Activated CD4-positive, CD25-positive, alpha-beta regulatory T cell treated with anti-CD3 and anti-CD28 coated beads, Interleukin-2, amount 50 U/mL, for 16 hours (primary cell): ENCODE measurements around the gene ZC3HAV1.
"Not testable (repeated sequence)": the region's sequence is repeated elsewhere in the genome, so short reads cannot be mapped to it uniquely, and the experiment has no call there.

ENCODE experiments used
- DNase-seq: peaks from one replicate; pipeline ENCODE4 v3.0.0-alpha.2; 2020; ENCODE audit warnings: low read depth, low spot score

Gene ZC3HAV1

DNA sequence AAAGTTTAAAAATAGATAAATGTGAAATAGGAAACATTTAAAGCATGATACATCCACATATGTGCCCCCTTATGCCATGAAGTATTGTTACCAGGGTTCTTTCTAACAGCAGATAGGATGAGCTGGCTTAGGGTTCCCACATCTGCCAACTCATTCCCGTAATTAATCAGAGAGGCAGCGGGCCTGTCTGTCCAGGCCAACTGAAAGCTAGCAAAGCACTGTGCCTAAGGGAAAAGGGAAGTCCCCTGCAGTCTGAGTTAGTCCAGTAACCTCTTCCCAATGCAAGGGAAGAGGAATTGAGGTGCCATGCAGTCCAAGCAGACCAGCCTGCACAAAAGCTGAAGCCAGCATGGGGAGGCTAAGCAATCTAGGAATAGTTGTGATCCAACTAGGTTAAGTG lies 55.4 kb downstream of the ZC3HAV1 start:
- DNase-seq = no peak

DNA sequence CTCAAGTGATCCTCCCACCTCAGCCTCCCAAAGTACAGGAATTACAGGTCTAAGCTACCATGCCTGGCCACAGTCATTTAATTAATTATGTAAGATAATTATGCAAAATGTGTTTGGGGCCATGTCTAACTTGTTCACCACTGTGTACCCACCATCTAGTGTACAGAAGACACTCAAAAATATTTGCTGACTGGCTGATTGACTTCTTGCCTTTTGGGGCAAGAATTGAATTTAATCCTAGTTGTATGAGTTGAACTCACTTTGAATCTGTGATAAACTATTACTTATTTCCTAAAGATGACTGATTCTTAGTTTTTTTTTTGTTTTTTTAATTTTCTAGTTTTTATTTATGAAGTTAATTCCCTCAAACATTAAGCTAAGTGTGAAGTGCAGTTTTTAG lies 57.9 kb downstream of the ZC3HAV1 start:
- no peak for DNase-seq

DNA sequence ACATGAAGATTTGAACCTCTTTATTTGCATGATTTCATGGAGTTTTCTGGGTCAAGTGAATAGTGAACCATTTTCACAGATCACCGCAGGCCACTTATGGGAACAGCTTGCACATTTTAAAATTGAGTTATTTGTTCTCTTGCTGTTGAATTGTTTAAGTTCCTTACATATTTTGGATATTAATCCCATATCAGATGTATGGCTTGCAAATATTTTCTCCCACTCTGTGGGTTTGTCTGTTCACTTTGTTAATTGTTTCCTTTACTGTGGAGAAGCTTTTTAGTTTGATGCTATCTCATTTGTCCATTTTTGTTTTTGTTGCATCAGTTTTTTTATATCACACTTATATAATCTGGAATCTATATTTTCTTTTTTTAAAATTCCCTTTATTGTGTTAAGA lies 59.6 kb downstream of the ZC3HAV1 start:
- DNase-seq = no peak

DNA sequence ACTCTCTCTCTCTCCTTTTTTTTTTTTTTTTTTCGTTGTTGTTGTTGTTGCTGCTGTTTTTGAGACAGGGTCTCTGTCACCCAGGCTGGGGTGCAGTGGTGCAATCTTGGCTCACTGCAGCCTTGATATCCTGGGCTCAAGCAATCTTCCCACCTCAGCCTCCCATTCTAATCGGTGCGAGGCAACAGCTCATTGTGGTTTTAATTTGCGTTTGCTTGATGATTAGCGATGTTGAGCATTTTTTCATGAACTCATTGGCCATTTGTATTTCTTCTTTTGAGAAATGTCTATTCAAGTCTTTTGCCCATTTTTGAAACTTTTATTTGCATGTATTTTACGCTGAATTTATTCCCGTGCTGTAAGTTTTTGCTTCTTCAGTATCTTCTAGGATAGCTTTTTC lies 60.4 kb downstream of the ZC3HAV1 start:
- no peak for DNase-seq

DNA sequence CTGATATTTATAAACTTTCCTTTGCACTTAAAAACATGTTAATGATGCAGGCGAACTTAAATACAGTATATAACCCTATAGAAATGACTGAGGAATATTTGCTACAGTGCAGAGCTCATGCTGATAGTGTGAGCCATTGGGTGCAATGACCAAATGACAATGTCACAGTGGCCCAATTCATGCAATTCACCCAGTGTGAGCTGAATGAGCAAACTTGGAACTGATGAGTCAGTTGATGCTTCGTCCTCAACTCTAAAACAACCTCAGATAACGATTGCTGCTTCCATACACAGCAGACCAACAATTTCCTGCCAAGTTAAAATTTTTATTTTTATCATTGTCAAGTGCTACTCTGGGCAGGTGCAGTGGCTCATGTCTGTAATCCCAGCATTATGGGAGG lies 61.5 kb downstream of the ZC3HAV1 start:
- no peak for DNase-seq

DNA sequence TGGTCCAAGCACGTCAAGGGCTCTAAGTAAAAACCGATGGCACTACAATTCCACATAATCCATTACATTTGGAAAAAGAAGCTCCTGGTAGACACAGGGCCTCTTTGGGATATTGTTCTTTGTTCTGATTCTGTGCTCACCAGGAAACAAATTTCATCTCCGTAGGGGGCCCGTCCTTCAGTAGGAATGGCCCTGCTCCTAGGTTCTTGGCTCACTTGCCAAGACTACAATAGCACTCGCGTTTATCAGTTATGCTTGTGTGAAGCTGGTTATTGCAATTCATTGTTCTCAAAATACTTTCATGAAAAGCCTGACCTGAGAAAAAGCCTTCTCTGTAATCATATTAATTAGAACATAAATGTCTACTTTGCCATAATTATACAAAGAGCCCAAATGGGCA lies 63.4 kb downstream of the ZC3HAV1 start:
- DNase-seq = no peak

DNA sequence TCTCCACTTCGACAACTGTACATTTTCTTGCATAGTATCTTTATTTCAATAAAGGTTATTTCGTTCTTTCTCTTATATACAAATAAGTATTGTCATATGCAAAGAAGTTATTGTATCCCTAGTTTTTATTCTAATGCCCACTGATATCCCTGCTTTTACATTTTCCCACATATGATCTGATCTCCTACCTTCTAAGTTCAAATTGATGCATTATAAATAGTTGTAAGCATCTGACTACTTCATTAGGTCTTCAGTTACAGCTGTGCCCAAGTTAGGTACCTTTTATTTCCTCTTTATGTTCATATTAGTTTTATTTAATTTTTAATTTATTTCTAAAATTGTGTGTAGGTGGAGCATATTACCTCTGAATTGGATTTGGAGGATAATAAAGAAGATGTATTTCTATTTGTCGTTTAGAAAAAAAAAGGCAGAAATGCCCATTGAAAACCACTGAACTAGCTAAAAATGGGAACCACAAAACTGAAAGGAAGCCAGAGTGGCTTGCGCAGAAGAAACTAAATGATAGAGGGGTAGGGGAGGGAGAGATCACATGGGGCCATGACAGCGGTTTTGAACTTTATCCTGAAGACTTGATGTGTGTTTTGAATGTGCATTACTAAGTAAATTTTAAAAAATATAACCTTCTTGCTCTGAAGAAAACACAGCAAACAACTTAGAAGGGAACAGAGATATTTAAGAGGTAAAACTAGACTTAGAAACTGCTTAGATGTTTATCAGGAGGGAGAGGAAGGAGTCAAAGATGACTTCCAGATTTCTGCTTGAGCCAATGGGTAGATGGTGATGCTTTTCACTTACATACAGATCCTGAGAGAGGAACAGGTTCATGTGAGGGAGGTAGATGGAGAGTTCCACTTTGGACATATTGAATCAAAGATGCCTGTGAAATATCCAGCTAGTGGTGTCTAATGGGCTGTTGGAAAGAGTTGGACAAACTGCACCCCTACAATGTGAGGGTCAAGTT lies 64.4 kb downstream of the ZC3HAV1 start:
- no peak for DNase-seq

DNA sequence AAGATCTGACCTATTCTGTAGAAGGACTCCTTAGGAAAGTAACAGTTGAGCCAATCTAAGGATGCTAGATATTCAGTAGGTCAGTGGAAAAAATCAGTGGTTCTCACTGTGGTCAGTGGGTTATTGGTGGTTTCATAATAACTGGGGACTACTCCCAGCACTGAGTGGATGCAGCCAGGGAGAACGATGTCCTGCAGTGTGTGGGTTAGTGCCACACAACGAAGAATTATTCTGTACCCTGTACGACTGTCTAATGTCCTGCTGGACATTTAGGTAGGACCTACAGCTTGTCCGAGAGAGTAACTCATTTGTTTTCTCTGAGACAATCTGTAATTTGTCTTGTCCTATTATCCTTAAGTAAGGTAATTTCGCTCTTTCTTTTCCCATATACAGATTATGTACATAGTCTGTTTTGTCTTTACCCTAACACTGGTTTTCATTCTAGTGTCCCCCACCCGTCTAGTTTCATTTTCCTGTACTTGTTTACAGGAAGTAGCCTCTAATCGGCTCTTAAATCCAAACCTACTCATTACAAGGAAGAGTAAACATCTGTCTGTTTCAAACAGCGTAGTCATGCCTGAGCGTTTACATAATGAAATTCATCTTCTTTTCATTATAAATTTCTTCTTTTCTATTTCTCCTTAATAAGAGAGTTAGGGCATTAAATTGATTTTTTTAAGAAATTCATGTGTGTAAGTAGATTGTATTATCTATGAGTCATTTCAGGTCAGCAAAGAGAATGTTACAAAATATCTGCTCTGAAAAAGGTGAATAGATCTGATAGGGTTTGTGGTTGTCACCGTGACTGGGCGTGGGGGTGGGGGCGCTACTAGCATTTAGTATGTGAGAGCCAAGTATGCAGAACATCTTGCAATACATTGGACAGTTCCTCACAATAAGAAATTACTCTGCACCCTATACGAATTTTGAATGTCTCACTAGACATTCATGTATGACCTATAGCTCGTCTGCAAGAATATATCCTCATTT lies 65.4 kb downstream of the ZC3HAV1 start:
- peak; percentile 53 for DNase-seq

DNA sequence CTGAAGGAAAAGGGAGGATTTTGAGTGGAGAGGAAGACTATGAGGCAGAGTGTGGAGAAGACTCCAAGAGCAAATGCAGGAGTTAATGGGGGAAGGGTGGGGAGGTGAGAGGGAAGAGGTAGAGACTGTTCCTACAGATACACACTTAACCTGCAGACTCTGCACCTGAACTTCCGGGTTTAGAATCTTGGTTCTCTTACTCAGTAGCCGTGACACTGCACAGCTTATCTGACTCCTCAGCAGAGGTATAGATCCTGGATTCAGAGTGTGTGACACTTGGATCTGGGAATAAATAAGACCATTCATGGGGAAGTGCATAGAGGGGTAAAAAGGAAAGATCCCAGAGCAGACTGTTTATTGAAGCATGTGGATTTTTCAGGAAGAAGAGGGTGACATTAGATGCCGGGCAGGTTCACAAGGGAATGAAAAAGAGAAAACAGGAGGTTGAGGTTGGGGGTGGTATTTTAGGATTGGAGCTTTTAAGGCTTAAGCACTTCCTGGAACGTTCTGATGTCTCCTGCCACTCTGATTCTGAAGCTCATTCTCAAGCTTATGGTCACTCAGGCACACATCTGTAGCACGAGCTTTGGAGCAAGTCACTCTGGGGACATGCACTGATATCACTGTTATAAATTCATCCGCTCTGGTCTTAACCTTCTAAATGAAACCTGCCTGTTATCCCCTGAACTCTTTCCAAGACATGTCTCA lies 68.0 kb downstream of the ZC3HAV1 start:
- DNase-seq = no peak

DNA sequence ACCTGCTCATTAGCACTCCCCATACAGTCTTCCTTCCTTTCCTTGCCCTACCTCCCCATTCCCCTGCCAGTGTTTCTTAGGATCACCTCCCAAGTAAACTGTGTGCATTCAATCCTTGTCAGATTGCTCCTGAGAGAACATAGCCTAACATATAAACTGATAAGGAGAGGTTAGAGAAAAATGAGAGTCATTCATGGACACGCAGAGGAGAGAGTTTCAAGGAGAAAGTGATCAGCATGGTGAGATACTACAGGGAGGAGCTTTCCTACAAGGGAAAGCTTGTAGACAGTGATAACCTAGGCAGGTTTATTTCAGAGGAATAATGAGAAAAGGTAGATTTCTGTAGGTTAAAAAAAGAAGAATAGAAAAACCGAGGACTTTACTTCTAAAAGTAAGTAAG lies 70.8 kb downstream of the ZC3HAV1 start:
- DNase-seq = no peak

DNA sequence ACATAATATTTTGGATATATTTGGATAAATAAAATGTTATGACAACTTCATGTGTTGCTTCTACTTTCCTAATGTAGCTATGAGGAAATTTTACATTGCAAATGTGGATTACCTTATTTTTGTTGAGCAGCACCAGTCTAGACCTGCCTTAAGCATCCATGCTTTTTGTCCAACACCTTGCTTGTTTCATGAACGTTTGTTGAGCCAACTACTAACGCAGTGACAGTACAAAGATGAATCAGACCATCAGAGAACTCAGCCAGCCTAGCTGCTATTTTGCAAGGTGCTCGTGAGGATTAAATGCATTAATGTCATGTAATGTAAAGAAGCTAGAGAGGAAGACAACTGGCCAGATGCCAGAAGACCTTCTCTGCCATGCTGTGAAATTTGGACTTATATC lies 72.6 kb downstream of the ZC3HAV1 start:
- no peak for DNase-seq

DNA sequence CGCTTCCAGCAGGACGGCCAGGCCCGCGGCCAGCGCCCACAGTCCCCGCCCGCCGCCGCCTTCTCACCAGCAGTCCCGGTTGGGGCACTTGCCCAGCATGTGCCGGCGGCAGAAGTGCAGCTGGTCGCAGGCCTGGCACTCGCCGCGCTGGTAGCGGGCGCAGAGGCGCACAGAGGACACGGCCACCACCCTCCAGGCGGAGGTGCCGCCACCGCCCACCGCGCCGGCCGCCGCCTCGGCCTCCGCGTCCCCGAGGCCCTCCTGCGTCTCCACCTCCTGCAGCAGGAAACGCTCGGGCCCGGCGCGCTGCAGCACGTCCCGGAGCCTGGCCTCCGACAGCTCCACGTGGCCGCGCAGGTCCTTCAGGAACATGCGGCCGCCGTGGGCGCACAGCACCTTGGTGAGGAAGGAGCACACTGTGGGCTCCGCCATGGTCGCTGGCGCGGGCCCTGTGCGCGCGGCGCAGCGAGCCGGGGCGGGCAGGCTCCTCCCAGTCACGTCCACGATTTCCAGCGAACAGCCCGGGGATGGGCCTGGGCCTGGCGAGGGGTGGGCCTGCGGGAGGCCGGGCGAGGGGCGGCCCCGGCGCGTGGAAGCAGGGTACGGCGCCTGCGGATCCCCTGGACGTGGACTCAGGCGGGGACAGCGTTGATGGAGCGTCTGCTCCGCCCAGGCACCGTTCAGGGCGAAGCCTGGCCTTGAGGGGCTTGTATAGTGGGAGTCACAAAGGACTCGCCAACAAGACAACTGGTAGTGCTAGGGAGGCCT lies 73.8 kb downstream of the ZC3HAV1 start, which contains the start of gene ZC3HAV1L:
Gene ZC3HAV1L, minus strand, starts transcription at position 457 of the 768 bp plus-strand sequence. Its CDS starts 25 bp downstream, at position 432.
- DNase-seq = no peak

DNA sequence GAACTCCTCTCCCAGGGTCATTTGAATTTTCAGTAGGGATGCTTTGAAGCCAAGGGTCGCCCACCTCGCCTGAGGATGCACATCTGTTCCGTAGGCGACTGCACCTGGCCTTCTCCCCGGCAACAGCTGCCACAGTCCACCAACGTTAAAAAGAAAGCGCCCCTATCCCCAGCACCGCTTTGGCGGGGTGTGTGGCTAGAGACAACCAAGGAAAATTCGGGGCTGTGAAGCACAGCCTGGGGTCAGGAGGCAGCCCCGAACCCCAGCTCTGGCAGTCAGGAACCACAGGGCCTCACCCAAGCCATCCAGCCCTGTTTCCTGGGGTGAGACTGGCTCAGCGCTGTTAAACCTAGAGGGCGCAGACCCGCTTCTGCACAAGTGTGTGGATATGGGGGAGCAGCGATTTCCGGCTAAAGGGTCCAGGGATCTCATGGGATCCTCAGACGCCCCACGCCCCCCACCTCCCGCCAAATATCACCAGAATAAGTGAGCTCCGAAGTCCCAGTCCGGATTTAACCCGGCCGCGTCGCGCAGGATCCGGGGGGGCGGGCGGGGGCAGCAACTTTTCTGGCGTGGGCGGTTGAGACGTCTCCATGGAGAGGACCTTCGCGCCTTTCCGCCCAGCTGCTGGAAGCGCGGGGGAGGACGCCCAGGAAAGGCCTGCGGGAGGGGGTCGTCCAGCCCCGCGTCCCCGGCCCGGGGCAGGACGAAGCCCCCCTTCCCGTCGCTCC lies 74.5 kb downstream of the ZC3HAV1 start:
- DNase-seq = no peak

DNA sequence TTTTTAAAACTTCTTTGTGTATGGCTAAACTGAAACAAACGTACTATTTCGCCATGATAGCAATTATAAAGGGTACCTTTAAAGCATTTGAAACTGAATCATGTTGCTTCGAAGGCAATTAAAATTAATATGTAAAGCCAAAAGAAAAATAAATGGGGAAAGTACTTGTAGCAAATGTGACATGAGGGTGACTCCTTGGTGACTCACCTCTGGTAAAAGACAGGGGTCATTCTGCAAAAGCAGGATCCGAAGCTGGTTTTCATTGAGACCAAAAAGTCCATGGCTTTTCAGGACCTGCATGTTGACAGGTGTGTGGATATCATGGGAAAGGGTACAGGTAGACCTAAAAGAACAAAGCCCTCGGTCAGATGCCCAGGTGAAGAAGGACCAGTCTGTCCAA lies 75.2 kb downstream of the ZC3HAV1 start:
- no peak for DNase-seq

DNA sequence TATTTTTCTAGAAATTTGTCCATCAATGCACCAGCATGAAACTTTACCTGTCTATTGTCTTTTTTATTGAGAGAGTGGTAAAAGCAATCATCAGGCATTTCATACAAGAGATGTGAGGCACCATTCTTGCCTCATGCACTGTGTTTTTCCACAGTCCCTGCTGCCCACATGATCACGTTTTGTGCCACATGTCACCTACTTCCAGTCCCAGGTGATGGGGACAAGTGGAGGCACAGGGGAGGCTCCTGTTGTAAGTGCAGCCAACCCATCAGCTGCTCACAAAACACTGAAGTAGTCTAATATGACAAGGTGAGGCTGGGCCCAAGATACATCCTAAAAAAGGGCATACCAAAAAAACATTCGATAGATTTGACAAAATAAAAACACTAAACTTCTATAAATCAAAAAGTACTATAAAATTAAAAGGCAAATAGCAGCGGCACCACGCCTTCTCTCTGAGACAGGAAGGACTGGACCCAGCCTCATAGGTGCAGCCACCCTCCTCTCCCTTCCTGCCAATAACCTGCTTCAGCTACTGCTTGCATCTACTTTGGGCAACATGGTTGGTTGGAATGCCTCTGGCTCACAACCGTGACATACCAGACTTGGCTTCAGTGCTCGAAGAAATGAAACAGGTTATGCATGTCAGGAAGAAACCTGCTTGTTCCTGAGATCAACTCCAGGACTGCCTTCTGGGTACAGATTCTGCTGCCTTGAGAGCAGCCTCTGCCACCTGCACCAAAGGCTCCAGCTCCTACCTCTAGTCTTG lies 76.0 kb downstream of the ZC3HAV1 start:
- no peak for DNase-seq

DNA sequence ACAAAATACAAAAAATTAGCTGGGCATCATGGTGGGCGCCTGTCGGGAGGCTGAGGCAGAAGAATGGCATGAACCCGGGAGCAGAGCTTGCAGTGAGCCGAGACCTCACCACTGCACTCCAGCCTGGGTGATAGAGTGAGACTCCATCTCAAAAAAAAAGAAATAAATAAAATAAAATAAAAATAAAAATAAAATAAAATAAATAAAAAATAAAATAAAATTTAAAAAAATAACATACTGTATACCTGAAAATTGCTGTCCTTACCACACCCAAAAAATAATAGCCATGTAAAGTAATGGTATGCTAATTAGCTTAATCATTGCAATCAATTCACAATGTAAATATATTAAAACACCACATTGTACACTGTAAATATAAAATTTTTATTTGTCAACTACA lies 77.0 kb downstream of the ZC3HAV1 start:
- DNase-seq = no peak

DNA sequence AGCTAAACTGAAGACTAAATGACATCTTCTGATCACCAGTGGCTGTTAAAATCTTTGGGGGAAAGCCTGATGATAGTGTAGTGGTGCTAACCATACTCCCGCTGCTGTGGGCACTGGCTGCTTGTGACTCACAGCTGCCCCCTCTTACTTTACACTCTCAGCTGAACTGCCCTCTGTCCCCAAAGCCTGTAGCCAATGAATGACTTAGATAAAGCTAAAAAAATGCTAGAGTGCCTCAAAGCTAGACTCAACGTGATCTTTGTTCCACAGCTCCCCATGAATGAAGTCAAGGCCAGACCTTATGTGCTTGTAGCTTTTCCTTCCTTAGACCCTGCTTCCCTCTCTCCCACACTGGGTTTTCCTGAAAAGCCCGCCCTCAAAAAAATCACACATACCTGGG lies 80.2 kb downstream of the ZC3HAV1 start:
- DNase-seq = no peak

DNA sequence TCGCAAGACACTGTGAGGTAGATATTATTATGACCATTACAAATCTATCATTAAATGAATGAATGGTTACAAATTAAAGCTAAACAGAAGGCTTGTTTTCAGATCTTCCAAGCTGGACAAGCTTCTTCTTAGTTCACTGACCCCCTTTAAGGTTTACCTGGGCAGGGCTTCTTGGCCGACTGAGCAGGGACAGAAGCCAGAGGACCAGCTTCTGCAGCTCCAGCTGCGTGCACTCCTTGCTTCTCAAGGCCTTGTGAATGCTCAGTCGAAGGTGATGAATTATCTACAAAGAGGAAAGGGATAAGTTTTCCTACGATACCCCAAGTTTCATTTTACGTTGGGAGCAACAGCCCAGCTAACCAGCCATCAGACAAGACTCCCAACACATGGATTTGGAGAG lies 83.0 kb downstream of the ZC3HAV1 start:
- no peak for DNase-seq

DNA sequence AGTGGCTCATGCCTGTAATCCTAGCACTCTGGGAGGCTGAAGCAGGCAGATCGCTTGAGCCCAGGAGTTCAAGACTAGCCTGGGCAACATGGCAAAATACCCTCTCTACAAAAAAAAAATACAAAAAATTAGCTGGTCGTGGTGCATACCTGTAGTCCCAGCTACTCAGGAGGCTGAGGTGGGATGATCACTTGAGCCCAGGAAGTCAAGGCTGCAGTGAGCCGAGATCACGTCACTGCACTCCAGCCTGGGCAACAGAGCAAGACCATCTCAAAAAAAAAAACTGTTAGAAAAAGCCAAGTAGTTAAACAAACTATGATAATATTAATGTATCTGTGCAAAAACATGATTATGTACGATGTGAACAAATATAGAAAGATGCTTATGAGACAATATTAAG lies 83.7 kb downstream of the ZC3HAV1 start:
- not testable (repeated sequence) for DNase-seq
